Measurements from ENCODE around the gene EVX1.

The EVX1 gene

DNA sequence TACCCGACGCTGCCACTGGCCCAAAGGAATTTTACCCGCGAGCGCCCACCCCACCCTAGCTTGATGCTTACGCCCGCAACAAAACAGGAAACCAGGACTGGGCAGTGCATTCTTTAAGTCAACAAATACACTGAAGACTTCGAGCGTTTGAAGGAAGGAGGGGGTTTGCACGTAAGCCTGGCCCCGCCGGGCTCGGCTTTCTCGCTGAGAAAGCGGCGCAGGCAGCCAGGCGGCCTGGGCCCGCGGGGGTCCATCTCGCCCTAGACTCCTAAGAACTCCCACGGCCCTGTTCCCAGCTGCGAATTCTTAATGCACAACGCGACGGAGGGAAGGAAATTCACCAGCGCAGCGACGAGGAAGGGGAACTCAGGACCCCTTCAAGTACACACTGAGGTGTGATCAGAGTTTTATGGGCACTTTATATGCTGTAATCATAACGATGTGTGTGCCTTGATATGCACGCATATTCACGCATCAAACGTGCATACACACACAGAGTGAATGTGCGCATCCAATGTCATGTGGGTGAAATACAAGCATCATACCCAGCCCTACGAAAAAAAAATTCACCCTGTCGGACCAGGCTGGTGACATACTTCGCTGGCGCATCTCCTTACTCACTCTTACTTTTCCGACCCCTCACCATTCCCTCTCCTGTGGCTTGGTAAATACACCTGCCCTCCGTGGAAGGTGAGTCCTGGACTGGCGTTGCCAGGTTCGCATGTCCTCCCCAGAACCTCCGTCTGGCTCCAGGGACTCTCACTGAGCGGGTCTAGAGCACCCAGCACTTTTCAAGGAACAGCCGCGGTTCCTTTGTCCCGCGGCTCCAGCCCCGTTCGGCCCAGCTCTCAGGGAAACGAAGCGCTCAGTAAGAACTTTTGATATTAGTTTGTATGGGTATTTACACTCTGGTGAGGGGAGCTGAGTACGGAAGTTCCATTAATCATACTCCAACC, 37.0 kb upstream of the EVX1 start:
- no peak for DNase-seq

GRCh38 chr7:27207348-27207985, 35.1 kb upstream of the EVX1 start:
- no peak for DNase-seq

GRCh38 chr7:27208998-27209397, 33.6 kb upstream of the EVX1 start:
- DNase-seq, result no peak

DNA sequence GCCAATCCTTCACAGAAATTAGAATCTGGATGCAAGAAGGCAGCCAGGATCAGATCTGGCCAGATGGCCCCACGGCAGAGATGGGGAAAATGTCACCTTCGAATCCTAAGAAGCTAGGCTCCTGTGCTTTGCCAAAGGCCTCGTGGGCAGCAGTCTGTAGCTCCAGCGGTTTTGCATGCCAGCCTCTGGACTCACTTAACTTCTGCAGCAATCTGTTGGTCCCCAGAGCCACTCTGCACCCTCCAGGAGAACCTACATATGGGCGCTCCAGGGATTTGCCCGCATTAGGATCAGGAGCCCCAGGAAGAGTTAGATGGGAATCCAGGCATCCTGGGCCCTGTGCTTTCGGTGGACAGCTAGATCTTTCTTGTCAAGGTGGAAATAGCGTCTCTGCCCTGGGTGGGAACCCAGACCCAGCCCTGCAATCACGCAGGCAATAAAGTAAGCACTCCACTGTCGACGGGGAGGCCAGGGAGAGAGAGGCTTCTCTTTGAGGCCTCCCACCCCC, 32.6 kb upstream of the EVX1 start:
- DNase-seq, result no peak

DNA sequence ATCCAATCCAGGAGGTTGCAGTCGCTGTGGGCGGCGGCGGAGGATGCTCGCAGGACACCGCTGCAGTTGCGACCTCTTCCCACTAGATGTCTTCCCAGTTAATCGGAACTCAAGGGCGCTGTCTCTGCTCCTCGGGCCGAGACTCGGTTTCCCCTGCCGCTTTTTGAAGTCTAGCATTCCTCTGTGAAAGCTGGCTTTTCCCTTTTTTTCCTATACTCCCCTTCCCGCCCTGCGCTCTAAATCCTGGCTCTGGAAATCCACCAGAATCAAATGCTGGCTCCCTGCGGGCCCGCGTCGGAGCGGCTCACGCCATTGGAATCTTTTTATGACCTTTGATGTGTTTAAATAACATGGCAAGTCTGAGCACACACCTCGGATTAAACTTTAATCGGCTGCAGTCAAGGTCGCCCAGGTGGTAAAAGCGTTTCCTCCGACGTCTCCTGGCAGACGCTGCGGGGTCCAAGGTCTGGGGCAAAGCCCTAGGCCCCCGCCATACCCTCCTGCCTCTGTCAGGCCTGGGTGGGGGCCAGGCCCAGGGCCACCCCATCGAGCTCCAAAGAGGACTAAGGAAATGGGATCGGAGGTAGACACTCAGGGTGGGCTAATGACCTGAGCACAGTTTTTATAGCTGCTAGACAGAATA, 32.0 kb upstream of the EVX1 start:
- DNase-seq, result peak; percentile 59 to 66

GRCh38 chr7:27211084-27211446, 31.5 kb upstream of the EVX1 start:
- no peak for DNase-seq

DNA sequence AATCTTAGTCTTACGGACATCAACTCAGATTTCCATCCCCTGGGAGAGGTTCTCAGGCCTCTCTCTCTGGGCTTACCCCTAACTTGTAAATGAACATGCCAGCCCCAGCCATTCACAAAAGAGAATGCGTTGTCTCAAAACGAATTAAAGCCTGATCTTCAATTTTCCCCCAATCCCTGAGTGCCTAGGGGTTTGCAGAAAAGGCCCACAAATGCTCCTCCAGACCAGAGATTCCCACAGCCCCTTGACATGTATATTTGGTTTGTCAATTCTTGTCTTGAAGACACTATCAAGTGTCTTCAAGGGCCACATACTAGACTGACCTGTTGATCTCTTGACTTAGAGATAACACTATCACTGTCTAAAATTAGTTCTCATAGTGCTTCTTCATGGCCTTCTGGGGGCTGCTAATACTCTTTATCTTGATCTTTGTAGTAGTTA, 30.8 kb upstream of the EVX1 start:
- DNase-seq, result no peak

DNA sequence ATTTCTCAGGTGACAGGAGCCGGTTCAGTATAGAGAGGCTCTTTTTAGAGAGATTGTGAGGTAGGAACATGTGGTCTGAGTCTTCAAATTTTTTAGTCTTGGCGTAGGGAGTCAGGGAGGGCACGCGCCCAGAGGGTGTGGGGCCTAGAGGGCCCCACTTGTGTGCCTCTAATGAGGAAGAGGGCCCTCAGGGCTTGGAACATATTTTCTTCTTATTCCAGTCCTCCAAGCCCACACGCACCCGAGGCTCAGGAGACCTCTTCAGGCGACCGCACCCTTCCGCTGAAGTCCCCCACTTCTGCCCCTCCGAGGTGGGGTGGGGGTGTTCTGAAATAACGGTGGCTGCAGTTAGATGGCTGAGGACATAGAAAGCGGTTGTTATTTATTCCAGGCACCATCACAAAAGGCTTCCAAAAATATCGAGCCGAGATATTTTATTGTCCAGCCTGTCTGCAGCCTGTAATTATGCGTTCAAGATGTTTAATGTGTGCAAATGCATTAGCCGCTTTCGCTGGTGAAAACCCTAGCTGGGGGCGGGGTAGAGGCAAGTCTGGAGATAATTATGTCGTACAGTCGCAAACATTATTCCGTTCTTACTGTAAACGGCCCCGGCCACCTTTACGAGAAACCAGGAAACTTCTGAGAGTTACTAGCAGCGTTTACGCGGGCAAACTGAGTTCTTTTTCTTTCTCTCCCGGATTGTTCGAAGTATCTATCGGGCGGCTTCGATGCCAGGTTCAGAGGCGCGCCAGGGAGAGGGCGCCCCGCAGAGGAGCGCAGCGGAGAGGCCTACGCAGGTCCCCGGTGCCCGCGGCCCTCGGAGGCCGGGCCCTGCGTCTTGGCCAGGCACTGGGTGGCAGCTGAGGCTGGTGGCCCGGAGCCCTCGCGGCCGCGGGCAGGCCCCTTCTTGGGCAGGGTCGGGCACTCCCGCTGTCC, 29.8 kb upstream of the EVX1 start:
- no peak for DNase-seq

GRCh38 chr7:27213433-27214238, 29.0 kb upstream of the EVX1 start:
- DNase-seq, result no peak

GRCh38 chr7:27214239-27214950, 28.2 kb upstream of the EVX1 start:
- no peak for DNase-seq

DNA sequence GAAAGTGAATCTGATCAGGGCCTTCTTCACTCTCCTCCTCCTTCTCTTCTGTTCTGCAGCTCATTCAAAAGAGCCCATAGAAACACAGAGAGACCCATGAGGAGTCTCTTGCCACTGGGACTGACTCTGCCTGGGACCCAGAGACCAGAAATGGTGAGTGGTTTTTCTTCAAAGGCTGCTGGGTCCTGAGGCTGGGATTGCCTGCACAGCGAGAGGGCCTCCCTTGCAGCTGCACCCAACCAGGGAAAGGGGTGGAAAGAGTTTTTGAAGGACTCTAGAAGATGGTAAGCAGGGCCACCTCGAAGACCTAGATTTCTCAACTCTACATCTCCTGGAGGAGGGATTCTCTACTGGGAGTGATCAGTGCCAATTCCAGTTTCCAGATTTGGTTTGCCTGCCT, 27.2 kb upstream of the EVX1 start:
- DNase-seq, result no peak

DNA sequence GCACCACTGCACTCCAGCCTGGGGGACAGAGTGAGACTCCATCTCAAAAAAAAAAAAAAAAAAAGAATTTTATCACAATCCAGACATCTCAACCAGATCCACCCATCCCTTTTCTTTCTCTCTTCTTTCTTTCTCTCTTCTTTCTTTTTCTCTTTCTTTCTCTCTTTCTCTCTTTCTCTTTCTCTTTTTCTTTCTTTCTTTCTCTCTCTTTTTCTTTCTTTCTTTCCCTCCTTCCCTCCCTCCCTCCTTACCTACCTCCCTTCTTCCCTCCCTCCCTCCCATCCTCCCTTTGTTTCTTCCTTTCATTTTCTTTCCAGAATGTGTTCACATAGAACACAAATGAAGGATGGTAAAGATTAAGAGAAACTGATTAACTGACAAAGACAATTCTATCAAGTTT, 24.7 kb upstream of the EVX1 start:
- no peak for DNase-seq

DNA sequence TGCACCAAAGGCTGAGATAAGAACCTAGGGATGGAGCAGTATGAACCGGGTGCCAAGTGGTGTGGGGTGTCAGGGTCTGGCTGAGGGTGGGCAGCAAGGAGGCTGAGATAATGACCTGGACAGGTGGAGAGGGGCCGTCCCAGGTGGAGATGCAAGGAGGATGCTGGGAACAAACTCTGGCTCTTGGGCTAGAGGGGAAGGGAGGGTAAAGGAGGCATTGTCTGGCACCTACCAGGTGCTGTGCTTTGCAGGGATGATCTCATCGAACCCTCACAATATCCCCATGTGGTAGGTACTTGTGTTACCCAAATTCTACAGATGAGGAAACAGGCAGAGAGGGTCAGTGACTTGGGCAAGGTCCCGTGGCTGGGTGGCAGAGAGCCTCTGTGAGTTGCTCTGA, 22.8 kb upstream of the EVX1 start:
- no peak for DNase-seq

DNA sequence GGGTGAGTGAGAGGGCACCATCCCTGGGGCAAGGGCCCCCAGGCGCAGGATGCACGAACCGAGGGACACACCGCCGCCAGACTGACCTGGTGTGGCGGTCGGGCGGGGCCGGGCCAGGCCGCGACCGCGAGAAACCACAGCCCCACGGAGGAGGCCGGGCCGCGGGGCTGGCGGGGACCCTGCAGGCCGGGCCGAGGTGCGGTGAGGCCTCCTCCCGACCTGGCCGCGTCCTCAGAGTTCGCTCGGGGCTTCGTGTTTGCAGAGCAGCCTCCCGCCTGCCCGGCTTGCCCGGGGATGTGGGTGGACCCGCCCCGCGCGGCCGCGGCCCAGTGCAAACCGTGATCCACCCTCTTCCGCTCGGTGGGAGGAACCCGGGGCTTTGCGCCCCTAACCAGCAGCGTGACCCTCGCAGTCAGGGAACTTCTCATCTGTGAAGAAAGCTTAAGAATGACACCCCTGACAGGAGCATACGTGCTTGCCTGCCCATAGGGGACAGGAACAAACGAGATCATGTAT, 22.1 kb upstream of the EVX1 start:
- no peak for DNase-seq

GRCh38 chr7:27221201-27221797, 21.3 kb upstream of the EVX1 start:
- DNase-seq, result no peak

GRCh38 chr7:27223941-27224575, 18.5 kb upstream of the EVX1 start:
- no peak for DNase-seq

DNA sequence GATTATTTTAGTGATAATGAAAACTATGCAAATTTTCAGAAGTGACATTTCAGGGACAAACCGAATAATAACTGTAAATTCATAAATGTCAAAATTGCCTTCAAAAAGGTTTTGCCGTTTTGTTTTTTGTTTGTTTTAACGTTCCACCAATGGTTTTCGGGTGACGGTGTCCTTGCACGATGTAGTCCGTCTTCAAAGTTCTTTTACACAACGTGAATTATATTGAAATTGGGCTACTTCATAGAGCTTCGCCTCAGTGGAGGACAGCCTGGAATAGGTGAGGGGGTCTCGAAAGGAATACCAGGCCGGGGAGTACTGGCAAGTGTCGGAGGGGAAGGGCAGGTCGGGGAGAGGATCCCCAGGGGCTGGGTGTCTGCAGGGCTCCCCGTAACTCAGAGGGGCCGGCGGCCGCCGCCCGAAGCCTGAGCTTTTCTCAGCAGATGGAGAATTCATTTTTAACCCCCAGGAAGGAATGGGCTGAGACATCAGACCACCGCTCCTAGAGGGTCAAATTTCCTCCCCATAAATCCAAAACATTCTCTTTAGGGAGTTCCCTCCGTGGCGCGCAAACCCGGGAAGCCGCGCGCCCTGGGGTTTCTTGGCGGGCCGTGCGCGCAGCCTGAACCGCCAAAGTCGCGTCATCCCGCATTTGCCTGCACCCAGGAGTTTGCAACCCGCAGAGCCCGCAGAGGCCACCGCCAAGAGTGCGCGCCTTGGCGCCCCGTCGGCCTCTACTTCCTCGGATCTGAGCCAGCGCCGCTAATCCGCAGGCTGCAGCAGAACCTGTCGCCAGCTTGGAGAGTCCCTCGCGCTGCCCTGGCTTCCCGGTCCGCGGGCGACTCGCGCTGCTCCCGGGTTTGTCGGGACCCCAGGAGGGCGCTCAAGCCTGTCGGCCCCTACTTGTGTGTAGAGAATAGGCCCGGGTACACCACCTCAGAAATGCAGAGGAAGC, 17.3 kb upstream of the EVX1 start:
- DNase-seq, result no peak

- no peak for DNase-seq
These were observed 13.2 kb upstream of the EVX1 start for GRCh38 chr7:27229448-27229847.
